Measurements from ENCODE around the gene CDC42. TPM values are rescaled to one million over a fixed set of nuclear protein-coding genes. Genes with fewer than 3 reads are reported as not detected.

The CDC42 gene
- total and polyA plus RNA-seq, 9 of the 15 experiments (the other 6 are each of a cell fraction or from before 2014, with no cell fraction given) = 186 to 398 (median 325) TPM

- ChIA-PET CTCF (ENCODE audit: low intra/inter-chr PET ratio) (no interaction called here), POLR2A (interaction anchor here (1.9 to 5.2 kb wide), 2 partner anchors 10 to 18 kb away, joined by 15 to 22 read pairs; no protein-coding TSS in a partner anchor)
- Histone ChIP-seq H3K27ac (ENCODE audit: extremely low read depth, low read depth, low read length) (no peak overlapping the region), H3K9me3 (replicated peaks; ENCODE audit: control insufficient read depth, insufficient read depth, low read depth, low read length) (no peaks in the 10 kb centered on the region), H3K9ac (ENCODE audit: insufficient read depth in 1 of 2, low read depth in 2 of 2, low read length in 2 of 2) (no peak overlapping the region), H3K4me3 (no peak overlapping the region), H3K79me2 (ENCODE audit: control insufficient read depth, insufficient read depth, low read length) (peaks cover 97% of the 10 kb centered on the region), H3K9me1 (ENCODE audit: control insufficient read depth, insufficient read depth, low read length) (peaks cover 7% of the 10 kb centered on the region), H4K20me1 (replicated peaks; ENCODE audit: control insufficient read depth, insufficient read depth, low read length) (peaks cover 55% of the 10 kb centered on the region), H3K4me1 (replicated peaks in 1 of 2; ENCODE audit: control insufficient read depth in 2 of 2, insufficient read depth in 2 of 2, low read length in 2 of 2) (peaks cover 13 to 22% of the 10 kb centered on the region in 2 experiments), H2AFZ (ENCODE audit: low read depth, low read length) (no peak overlapping the region), H3K27me3 (ENCODE audit: control insufficient read depth in 2 of 2, insufficient read depth in 2 of 2, low read length in 2 of 2) (no peaks in the 10 kb centered on the region), H3K36me3 (ENCODE audit: control insufficient read depth, insufficient read depth, low read length) (peaks cover 62% of the 10 kb centered on the region; the same call in 2 of the 3 replicates), H3K4me2 (ENCODE audit: insufficient read depth, low read length) (no peak overlapping the region)
- no TSS peak for BruUV-seq (replicated peaks)
- FAIRE-seq (no peak), ATAC-seq (no peak), DNase-seq (ENCODE audit: extremely low read depth in 1 of 4, low spot score in 3 of 4) (no peak)
- intact Hi-C loops (cut with micrococcal nuclease) = no loop called here
- in situ Hi-C loops (cut with MboI) = no loop called here
- WGBS (ENCODE audit: insufficient coverage, low coverage, missing lambda C conversion rate) = 72% methylated on average over 2 of the region's 2 CpGs
- TF ChIP-seq RBM39 (optimal IDR thresholded peaks at IDR 0.05; ENCODE audit: low read depth, low read length) = no peak
- 0 out of 2 replicates have a peak, but pooled peaks have one; percentile 14 for TF ChIP-seq CBFA2T3 (IDR thresholded peaks at IDR 0.05)
- TF ChIP-seq CEBPB (tag; IDR thresholded peaks at IDR 0.05) = peak; percentile 69
These were observed 19.0 kb downstream of the CDC42 start for GRCh38 chr1:22071511-22071910.

GRCh38 chr1:22074803-22075202 is 22.3 kb downstream of the CDC42 start:
- Histone ChIP-seq H3K4me3 (no peak overlapping the region), H3K9me3 (replicated peaks; ENCODE audit: control insufficient read depth, insufficient read depth, low read depth, low read length) (no peaks in the 10 kb centered on the region), H2AFZ (ENCODE audit: low read depth, low read length) (no peak overlapping the region), H3K4me1 (replicated peaks in 1 of 2; ENCODE audit: control insufficient read depth in 2 of 2, insufficient read depth in 2 of 2, low read length in 2 of 2) (peaks cover 13 to 22% of the 10 kb centered on the region in 2 experiments), H3K4me2 (ENCODE audit: insufficient read depth, low read length) (no peak overlapping the region), H3K9ac (ENCODE audit: insufficient read depth in 1 of 2, low read depth in 2 of 2, low read length in 2 of 2) (no peak overlapping the region), H4K20me1 (replicated peaks; ENCODE audit: control insufficient read depth, insufficient read depth, low read length) (peaks cover 34% of the 10 kb centered on the region), H3K9me1 (ENCODE audit: control insufficient read depth, insufficient read depth, low read length) (peaks cover 3% of the 10 kb centered on the region), H3K27me3 (ENCODE audit: control insufficient read depth in 2 of 2, insufficient read depth in 2 of 2, low read length in 2 of 2) (no peaks in the 10 kb centered on the region), H3K36me3 (ENCODE audit: control insufficient read depth, insufficient read depth, low read length) (peaks cover 72% of the 10 kb centered on the region), H3K79me2 (ENCODE audit: control insufficient read depth, insufficient read depth, low read length) (peaks cover 95% of the 10 kb centered on the region), H3K27ac (ENCODE audit: extremely low read depth, low read depth, low read length) (peak overlapping the region; percentile 20; the same call in 1 of the 3 replicates)
- no peak for FAIRE-seq
- 4% methylated on average over 1 of the region's 1 CpG for WGBS (ENCODE audit: insufficient coverage, low coverage, missing lambda C conversion rate)
- no TSS peak for BruUV-seq (replicated peaks)
- no peak for DNase-seq (ENCODE audit: extremely low read depth in 1 of 4, low spot score in 3 of 4)
- intact Hi-C loops (cut with micrococcal nuclease) (no loop called here), in situ Hi-C loops (cut with MboI) (no loop called here)
- ChIA-PET CTCF (ENCODE audit: low intra/inter-chr PET ratio) (no interaction called here), POLR2A (interaction anchor here (0.8 to 2.7 kb wide), 4 partner anchors 9 to 285 kb away, joined by 3 to 25 read pairs (median 4); partner anchors contain the start of gene CDC42)
- ATAC-seq = peak; percentile 32; the same call in 2 of the 3 replicates
- no peak for TF ChIP-seq SMAD4 (CRISPR knock-in tag; conservative IDR thresholded peaks at IDR 0.05)
- no peak for TF ChIP-seq NR1H2 (CRISPR knock-in tag; IDR thresholded peaks at IDR 0.05)
- TF ChIP-seq LARP7 (IDR thresholded peaks at IDR 0.05) = no peak
- no peak for TF ChIP-seq ZC3H8 (IDR thresholded peaks at IDR 0.05)
- no peak for TF ChIP-seq ZNF253 (CRISPR knock-in tag; conservative IDR thresholded peaks at IDR 0.05)
- no peak for TF ChIP-seq ZNF408 (CRISPR knock-in tag; IDR thresholded peaks at IDR 0.05; ENCODE audit: low read depth)
- TF ChIP-seq NCOA4 (IDR thresholded peaks at IDR 0.05; ENCODE audit: partially characterized antibody) = no peak
- TF ChIP-seq, protein P1, sequence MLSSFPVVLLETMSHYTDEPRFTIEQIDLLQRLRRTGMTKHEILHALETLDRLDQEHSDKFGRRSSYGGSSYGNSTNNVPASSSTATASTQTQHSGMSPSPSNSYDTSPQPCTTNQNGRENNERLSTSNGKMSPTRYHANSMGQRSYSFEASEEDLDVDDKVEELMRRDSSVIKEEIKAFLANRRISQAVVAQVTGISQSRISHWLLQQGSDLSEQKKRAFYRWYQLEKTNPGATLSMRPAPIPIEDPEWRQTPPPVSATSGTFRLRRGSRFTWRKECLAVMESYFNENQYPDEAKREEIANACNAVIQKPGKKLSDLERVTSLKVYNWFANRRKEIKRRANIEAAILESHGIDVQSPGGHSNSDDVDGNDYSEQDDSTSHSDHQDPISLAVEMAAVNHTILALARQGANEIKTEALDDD (IDR thresholded peaks at IDR 0.05) = peak; percentile 55; the same call in 1 of the 2 replicates
- TF ChIP-seq IRF2 (CRISPR knock-in tag; IDR thresholded peaks at IDR 0.05) = no peak
- TF ChIP-seq POU5F1 (IDR thresholded peaks at IDR 0.05; ENCODE audit: borderline replicate concordance, low read depth, low read length, partially characterized antibody) = no peak
- TF ChIP-seq HMG20A (CRISPR knock-in tag; conservative IDR thresholded peaks at IDR 0.05) = no peak
- no peak for TF ChIP-seq ZC3H4 (CRISPR knock-in tag; IDR thresholded peaks at IDR 0.05; ENCODE audit: borderline replicate concordance)
- TF ChIP-seq ZNF277 (CRISPR knock-in tag; IDR thresholded peaks at IDR 0.05; ENCODE audit: borderline replicate concordance) = no peak
